ENCODE data around the gene VPS13D.

DNA sequence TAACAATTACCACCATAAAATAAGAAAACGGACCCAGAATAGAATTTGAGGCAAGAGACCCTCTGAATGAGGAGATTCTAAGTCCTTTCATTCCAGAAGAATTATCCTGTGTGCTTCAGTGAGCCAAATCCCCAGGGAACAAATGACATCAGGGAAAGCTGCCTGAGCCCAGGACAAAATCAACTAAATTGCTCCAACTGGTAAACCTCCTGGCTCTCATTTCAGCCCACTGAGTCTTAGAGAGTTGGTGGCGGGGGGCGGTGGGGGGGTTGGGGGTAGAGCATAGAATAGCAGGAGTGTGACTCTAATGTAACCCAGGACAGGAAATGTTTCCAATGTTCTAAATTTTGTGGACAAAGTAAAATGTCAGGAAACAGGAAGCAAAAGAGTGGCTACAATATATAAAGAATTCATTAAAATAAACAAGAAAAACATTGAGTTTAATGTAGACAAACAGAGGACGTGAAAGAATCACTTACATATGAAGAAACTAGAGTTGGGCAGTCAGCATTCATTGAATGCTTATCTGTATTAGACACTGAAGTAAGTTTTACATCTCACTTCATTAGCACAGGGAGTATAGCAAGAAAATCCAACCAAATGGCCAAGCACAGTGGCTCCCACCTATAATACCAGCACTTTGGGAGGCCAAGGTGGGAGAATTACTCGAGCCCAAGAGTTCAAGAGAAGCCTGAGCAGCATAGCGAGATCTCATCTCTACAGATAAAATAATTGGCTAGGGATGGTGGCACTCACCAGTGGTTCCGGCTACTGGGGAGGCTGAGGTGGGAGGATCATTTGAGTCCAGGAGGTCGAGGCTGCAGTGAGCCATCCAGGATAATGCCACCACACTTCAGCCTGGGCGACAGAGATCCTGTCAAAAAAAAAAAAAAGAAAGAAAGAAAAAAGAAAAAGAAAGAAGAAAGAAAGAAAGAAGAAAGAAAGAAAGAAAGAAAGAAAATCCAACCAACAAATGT, 313.1 kb downstream of the VPS13D start:
- TF ChIP-seq, protein P1, sequence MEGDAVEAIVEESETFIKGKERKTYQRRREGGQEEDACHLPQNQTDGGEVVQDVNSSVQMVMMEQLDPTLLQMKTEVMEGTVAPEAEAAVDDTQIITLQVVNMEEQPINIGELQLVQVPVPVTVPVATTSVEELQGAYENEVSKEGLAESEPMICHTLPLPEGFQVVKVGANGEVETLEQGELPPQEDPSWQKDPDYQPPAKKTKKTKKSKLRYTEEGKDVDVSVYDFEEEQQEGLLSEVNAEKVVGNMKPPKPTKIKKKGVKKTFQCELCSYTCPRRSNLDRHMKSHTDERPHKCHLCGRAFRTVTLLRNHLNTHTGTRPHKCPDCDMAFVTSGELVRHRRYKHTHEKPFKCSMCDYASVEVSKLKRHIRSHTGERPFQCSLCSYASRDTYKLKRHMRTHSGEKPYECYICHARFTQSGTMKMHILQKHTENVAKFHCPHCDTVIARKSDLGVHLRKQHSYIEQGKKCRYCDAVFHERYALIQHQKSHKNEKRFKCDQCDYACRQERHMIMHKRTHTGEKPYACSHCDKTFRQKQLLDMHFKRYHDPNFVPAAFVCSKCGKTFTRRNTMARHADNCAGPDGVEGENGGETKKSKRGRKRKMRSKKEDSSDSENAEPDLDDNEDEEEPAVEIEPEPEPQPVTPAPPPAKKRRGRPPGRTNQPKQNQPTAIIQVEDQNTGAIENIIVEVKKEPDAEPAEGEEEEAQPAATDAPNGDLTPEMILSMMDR (IDR thresholded peaks at IDR 0.05): no peak
- TF ChIP-seq POLR2AphosphoS5 (IDR thresholded peaks at IDR 0.05): no peak
